ENCODE results near the gene CALCOCO2.
A peak's percentile ranks its signal among the peaks of the same experiment; 100 is the strongest.
"Not testable (repeated sequence)": the region's sequence is repeated elsewhere in the genome, so short reads cannot be mapped to it uniquely, and the experiment has no call there.

The CALCOCO2 gene, protein sequence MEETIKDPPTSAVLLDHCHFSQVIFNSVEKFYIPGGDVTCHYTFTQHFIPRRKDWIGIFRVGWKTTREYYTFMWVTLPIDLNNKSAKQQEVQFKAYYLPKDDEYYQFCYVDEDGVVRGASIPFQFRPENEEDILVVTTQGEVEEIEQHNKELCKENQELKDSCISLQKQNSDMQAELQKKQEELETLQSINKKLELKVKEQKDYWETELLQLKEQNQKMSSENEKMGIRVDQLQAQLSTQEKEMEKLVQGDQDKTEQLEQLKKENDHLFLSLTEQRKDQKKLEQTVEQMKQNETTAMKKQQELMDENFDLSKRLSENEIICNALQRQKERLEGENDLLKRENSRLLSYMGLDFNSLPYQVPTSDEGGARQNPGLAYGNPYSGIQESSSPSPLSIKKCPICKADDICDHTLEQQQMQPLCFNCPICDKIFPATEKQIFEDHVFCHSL

GRCh38 chr17:48830840-48831548 lies at the start of gene CALCOCO2:
CALCOCO2 (plus strand) TSS chr17:48831035; CDS start chr17:48841708, 10,673 bp downstream.
- peak; percentile 65 for DNase-seq (ENCODE audit: low read depth, low spot score)

- no peak for DNase-seq (ENCODE audit: low read depth, low spot score)
Measured at GRCh38 chr17:48787828-48788227, 43.0 kb upstream of the CALCOCO2 start.

DNA sequence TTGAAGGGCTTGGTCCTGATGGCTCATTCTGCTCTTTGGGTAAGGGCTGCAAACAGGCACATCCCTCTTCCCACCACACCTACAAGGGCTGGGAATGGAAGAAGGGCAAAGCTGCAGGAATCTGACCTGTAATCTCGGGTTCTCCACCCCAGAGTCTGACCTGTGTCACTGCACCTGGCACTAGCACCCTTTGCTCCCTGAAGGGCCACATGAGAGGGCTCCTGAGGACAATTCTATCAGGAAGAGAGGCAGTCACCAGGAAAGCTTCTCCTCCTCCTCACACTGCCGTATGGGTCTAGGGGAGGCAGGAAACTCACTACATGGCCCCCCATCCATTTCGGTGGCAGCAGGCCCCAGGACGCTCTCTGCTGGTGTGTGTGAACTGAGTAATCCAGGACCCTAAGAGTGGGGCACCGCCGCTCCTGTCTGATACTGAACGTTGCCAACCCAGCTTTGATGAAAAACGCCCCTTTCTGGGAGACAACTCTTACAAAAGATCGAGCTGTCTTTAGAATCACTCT lies 40.2 kb upstream of the CALCOCO2 start:
- no peak for DNase-seq (ENCODE audit: low read depth, low spot score)

- DNase-seq (ENCODE audit: low read depth, low spot score), result no peak
Measured at GRCh38 chr17:48791128-48792032, 39.5 kb upstream of the CALCOCO2 start.

GRCh38 chr17:48792033-48792798 lies 38.6 kb upstream of the CALCOCO2 start:
- no peak for DNase-seq (ENCODE audit: low read depth, low spot score)

DNA sequence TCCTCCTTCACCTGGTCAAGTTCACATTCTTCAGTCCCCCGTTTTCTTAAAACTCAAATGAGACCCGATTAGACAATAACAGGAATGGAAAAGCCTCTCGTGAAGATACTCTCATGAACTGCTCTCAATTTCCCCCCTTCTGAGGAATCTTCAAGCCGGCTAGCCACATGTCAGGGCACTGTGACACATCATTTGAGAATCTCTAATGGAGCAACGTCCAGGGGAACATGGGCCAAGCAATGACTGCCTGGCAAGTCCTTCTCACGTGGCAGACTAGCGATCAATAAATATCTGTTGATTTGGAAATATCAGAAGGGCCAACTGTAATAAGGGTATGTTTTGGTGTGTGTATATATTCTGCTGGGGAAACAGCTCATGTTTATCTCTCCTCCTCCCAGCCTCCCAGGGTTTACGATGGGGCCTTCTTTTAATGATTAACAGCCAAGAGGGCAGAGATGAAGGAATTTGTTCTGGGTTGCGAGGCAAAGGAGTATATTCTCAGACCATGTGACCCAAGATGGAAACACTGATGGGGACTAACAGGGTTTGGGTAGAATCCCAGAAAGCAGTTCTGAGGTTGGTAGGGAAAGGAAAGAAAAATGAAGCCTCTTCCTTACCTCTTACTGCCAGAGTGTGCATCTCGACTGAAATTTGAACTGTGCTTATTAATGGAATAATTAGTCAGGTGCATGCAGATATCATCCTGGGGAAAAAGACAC lies 35.2 kb upstream of the CALCOCO2 start:
- no peak for DNase-seq (ENCODE audit: low read depth, low spot score)

GRCh38 chr17:48796163-48796522 lies 34.7 kb upstream of the CALCOCO2 start:
- DNase-seq (ENCODE audit: low read depth, low spot score), result not testable (repeated sequence)

DNA sequence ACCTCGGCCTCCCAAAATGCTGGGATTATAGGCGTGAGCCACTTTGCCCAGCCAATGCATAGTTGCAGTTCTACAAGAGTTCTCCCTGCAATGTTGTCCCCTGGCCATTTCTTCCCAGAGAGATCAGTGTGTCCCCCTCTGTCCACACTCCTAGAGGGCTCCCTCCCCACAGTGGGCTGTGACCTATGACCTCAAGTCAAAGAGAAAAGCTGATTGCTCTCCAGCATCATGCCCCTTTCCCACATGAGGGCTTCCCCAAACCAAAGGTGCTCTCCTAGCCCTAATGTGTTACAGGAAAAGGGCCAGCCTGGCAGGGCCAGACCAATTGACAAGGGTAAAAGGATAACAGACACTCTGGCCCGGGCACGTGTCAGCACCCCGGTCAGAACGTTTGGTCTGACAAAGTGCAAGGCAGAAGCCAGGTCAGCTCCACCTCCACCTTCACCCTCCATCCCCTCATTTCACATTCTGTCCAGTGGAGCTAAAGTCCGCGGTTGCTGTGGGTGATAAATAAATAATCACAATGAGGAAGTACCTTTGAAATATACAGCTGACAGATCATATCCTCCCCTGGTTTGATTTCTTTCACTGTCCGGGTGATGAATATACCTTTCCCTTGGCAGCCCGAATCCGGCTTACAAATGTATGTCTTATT lies 31.6 kb upstream of the CALCOCO2 start:
- no peak for DNase-seq (ENCODE audit: low read depth, low spot score)

DNA sequence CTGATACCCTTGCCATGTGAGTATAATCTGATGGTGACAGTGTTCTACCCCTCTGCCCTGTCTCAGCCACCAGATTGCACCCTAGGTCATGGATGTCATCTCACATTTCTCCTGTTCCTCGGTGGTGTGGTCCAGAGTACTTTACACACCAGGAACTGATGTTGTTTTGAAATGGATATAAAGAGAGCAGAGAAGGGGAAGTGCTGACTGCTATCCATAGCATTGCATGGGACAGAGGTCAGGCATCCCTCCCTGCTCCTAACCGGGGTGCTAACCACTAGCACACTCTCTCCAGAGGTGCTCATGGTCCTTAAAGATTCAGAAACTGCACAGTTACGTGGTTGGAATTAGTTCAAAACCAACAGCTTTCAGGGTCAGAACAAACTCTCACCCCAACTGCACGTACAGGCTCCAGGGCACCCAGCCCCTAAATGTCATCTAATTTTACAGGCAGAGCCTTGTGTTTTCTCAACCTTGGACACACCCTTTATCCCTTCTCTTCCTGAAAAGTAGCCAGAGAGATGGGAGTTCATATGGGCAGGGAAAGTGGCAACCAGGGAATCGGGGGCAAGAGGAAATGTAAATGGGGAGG lies 30.1 kb upstream of the CALCOCO2 start:
- no peak for DNase-seq (ENCODE audit: low read depth, low spot score)

DNA sequence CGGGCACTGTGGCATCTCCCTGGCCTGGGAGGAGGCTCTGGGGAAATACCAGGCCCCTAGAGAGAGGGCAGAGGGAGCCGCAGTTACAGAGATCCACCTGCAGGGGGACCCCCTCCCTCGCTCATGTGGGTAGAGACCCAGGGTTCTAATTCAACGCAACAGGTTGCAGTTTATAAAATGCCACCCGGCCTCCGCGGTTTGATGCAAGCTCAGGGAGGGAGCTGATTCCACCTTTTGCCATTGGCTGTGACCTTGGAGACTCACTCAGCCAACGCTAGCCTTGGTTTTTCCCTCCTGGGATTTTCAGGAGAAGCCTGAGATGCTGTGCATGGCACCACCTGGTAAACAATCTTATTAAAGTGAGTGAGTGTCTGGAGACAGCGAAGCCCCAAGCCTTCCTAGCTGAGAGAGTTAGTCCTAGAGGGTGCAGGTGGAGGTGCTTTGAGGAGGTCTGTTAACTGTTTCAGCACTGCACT lies 25.9 kb upstream of the CALCOCO2 start:
- peak; percentile 34 for DNase-seq (ENCODE audit: low read depth, low spot score)

GRCh38 chr17:48809182-48809581 lies 21.7 kb upstream of the CALCOCO2 start:
- no peak for DNase-seq (ENCODE audit: low read depth, low spot score)

DNA sequence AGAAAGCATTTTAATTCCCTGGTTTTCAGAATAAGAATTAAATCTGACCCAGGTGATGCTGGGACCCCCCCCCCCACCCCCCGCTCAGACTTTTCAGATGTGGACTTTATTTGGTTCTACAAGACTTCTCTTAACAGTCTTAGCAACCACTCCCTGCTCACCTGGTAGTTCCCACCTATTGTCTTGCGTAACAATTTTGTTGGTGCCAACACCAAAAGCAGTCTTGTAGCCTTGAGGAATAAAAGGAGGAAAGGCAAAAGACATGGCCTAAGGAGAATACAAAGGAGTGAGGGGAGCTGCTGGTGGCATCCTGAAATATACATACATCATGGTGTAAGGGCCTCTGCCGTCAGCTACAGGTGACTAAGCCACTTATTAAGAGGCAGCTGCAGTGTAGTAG lies 18.8 kb upstream of the CALCOCO2 start:
- no peak for DNase-seq (ENCODE audit: low read depth, low spot score)

DNA sequence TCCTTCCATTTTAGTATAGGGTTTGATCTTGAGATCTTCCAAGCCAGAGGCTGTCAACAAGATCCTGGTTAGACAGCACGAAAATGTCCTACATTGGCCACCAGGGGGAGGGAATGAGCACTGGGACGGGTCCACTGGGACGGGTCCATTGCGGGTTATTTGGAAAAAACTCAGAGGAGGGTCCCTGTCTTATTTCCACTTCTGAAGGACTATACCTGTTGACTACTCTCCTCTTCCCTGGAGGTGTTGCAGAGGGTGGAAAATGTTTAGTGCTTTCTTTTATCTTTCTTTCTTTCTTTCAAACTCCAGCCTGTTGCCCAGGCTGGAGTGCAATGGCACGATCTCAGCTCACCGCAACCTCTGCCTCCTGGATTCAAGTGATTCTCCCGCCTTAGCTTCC lies 16.3 kb upstream of the CALCOCO2 start:
- peak; percentile 23 for DNase-seq (ENCODE audit: low read depth, low spot score)

- DNase-seq (ENCODE audit: low read depth, low spot score), result no peak
Measured at GRCh38 chr17:48815311-48815710, 15.5 kb upstream of the CALCOCO2 start.

DNA sequence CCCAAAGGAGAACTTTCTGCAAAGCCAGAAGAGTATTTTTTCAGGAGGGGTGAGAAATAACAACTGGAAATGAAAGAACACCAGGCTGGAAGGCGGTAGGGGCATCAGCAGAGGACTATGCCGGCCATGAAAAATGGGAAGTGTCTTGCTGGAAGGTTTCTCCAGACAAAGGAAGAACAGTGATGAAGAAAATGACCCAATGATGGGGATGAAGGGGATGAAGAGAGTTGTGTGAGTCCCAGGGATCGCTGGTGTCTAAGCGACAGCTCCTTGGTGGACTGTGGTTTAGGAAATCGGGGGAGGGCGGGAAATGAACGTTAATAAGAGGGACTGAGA lies 14.4 kb upstream of the CALCOCO2 start:
- DNase-seq (ENCODE audit: low read depth, low spot score), result no peak

GRCh38 chr17:48816774-48817590 lies 13.9 kb upstream of the CALCOCO2 start, which contains the start of gene TTLL6:
TTLL6 (minus strand) TSS chr17:48817229; CDS start chr17:48817072, 157 bp downstream.
- peak; percentile 57 for DNase-seq (ENCODE audit: low read depth, low spot score)

- DNase-seq (ENCODE audit: low read depth, low spot score), result no peak
Measured at GRCh38 chr17:48818361-48818841, 12.4 kb upstream of the CALCOCO2 start.

- no peak for DNase-seq (ENCODE audit: low read depth, low spot score)
Measured at GRCh38 chr17:48819466-48819865, 11.4 kb upstream of the CALCOCO2 start.

Data from activated CD4-positive, CD25-positive, alpha-beta regulatory T cell treated with anti-CD3 and anti-CD28 coated beads, Interleukin-2, amount 50 U/mL, for 16 hours (primary cell).